Stimulated activated CD4-positive, alpha-beta T cell treated with anti-CD3 and anti-CD28 coated beads, Interleukin-12 subunit alpha, Interleukin-12 subunit beta, amount 100 ng/mL, for 48 hours (primary cell): Measurements from ENCODE around the gene CDH20.

Experiments used
- DNase-seq, 3 donors: peaks; one replicate each; pipeline ENCODE4 v3.0.0-alpha.2; 2020; ENCODE audit warnings: low read depth in 2 of 3, low spot score in 1 of 3

The CDH20 gene

GRCh38 chr18:61528961-61529360 is 195.7 kb downstream of the CDH20 start:
- DNase-seq, result no peak

GRCh38 chr18:61530681-61531080 is 197.5 kb downstream of the CDH20 start:
- no peak for DNase-seq

GRCh38 chr18:61531182-61531581 is 198.0 kb downstream of the CDH20 start:
- no peak for DNase-seq

GRCh38 chr18:61531891-61532290 is 198.7 kb downstream of the CDH20 start:
- DNase-seq, result no peak

- no peak for DNase-seq
Measured at GRCh38 chr18:61535401-61535800, 202.2 kb downstream of the CDH20 start.

GRCh38 chr18:61541673-61542072 is 208.4 kb downstream of the CDH20 start:
- no peak for DNase-seq

GRCh38 chr18:61542596-61542995 is 209.4 kb downstream of the CDH20 start:
- DNase-seq, result no peak

- DNase-seq, result no peak
Measured at GRCh38 chr18:61543518-61543917, 210.3 kb downstream of the CDH20 start.

- no peak for DNase-seq
Measured at GRCh38 chr18:61544178-61544577, 210.9 kb downstream of the CDH20 start.

GRCh38 chr18:61545281-61546245 is 212.3 kb downstream of the CDH20 start:
- DNase-seq, result no peak

- no peak for DNase-seq
Measured at GRCh38 chr18:61546590-61546989, 213.4 kb downstream of the CDH20 start.

GRCh38 chr18:61549416-61549815 is 216.2 kb downstream of the CDH20 start:
- DNase-seq, result no peak

GRCh38 chr18:61549889-61550288 is 216.7 kb downstream of the CDH20 start:
- no peak for DNase-seq

GRCh38 chr18:61551586-61551985 is 218.4 kb downstream of the CDH20 start:
- peak in 1 of 3 donors; percentile 40 for DNase-seq

GRCh38 chr18:61553045-61553659 is 219.9 kb downstream of the CDH20 start:
- no peak for DNase-seq

GRCh38 chr18:61554117-61554776 is 221.0 kb downstream of the CDH20 start:
- DNase-seq, result peak in 1 of 3 donors; percentile 8

- no peak for DNase-seq
Measured at GRCh38 chr18:61554946-61555361, 221.7 kb downstream of the CDH20 start.

GRCh38 chr18:61556316-61556715 is 223.1 kb downstream of the CDH20 start:
- no peak for DNase-seq

- no peak for DNase-seq
Measured at GRCh38 chr18:61556862-61557261, 223.6 kb downstream of the CDH20 start.

GRCh38 chr18:61569176-61569892 is 236.1 kb downstream of the CDH20 start:
- DNase-seq, result no peak

- DNase-seq, result no peak
Measured at GRCh38 chr18:61570070-61570469, 236.8 kb downstream of the CDH20 start.
